ENCODE data around the gene PLA2G4B.

The PLA2G4B gene

GRCh38 chr15:41868321-41868720 lies 29.7 kb downstream of the PLA2G4B start:
- no peak for TF ChIP-seq CTCF (IDR thresholded peaks at IDR 0.05; ENCODE audit: low read length, missing control alignments)
- H3K4me3 ChIP-seq (replicated peaks; ENCODE audit: low read depth, low read length) = no peak overlapping the region
- no peak for DNase-seq (ENCODE audit: low read depth)

DNA sequence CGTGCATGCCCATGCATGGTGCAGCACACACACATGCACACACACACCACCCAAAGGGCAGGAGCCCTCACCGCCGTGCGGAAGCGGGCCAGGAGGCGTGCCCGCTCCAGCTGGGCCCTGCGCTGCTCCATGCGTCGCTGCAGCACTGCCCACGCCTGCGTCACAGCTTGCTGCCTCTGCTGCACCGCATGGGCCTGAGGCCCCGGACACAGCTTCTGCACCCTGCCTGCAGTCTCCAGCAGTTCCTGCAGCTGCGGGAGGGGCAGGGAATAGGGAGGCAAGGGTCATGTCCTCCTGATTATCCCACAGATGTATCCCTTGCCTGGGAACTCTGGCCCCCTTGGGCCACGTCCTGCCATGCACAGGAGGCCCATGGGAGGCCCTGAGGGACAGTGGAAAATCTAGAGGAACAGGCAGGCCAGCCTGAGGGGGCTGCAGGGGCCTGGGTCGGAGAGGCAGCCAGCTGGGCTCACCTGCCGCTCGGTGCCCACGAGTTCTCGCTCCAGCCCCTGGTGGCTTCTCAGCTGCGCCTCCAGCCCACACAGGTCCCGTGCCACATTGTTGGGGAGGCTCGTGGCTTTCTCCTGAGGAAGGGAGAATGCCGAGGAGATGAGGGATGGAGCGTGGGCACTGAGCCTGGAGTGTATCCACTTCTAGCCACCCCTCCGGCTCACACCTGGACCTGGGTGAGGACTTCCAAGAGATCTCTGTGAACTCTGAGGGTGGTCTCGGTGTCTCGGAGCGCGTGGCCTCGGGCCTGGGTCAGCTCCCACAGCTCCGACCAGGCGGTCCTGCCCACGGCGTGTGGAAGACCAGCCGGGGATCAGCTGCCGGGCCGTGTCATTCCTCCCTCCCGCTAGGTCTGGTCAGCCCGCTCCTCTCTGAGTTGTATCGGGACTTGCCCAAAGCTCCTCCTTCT lies 31.4 kb downstream of the PLA2G4B start:
- DNase-seq (ENCODE audit: low read depth) = no peak
- H3K4me3 ChIP-seq (replicated peaks; ENCODE audit: low read depth, low read length) = no peak overlapping the region
- TF ChIP-seq CTCF (IDR thresholded peaks at IDR 0.05; ENCODE audit: low read length, missing control alignments) = no peak

GRCh38 chr15:41870689-41871081 lies 32.0 kb downstream of the PLA2G4B start:
- DNase-seq (ENCODE audit: low read depth) = peak; percentile 60
- H3K4me3 ChIP-seq (replicated peaks; ENCODE audit: low read depth, low read length) = no peak overlapping the region
- no peak for TF ChIP-seq CTCF (IDR thresholded peaks at IDR 0.05; ENCODE audit: low read length, missing control alignments)

- DNase-seq (ENCODE audit: low read depth) = no peak
- H3K4me3 ChIP-seq (replicated peaks; ENCODE audit: low read depth, low read length) = no peak overlapping the region
- TF ChIP-seq CTCF (IDR thresholded peaks at IDR 0.05; ENCODE audit: low read length, missing control alignments) = no peak
Measured at GRCh38 chr15:41871175-41871905, 32.7 kb downstream of the PLA2G4B start.

DNA sequence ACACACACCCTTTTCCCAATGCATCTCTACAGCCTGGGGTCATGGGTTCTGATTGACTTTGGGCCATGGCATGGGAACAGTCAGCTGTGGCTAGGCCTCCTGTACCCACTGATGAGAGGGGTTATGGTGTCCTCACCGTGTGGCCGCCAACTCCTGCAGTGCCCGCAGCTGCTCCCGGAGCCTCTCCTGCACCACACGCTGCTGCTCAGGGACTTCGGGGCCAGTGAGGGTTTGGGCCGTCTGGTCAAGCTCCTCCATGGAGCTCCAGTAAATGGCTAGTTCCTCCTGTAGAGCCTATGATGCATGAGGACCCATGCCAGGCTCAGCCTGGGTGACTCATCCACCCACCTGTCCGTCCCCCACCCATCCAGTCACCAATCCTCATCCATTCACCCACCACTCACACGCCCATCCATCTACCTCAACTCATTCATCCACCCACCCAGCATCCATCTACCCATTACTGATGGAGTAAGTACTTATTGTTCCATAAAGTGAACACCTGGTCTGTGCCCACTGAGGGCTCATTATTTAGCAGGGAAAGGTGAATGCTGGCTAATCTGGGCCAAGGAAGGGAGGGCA lies 33.6 kb downstream of the PLA2G4B start:
- H3K4me3 ChIP-seq (replicated peaks; ENCODE audit: low read depth, low read length) = no peak overlapping the region
- DNase-seq (ENCODE audit: low read depth) = no peak
- TF ChIP-seq CTCF (IDR thresholded peaks at IDR 0.05; ENCODE audit: low read length, missing control alignments) = no peak

GRCh38 chr15:41873711-41874110 lies 35.1 kb downstream of the PLA2G4B start:
- H3K4me3 ChIP-seq (replicated peaks; ENCODE audit: low read depth, low read length) = no peak overlapping the region
- no peak for DNase-seq (ENCODE audit: low read depth)
- no peak for TF ChIP-seq CTCF (IDR thresholded peaks at IDR 0.05; ENCODE audit: low read length, missing control alignments)

All from fibroblast of pulmonary artery (primary cell).